Measurements from ENCODE around the gene ZNF763. TPM values are rescaled to one million over a fixed set of nuclear protein-coding genes. Genes with fewer than 3 reads are reported as not detected.
"Not testable (repeated sequence)": the region's sequence is repeated elsewhere in the genome, so short reads cannot be mapped to it uniquely, and the experiment has no call there.

ZNF763 gene
- polyA plus RNA-seq, 3 donors: 1.3 to 2.6 (median 1.7) TPM

DNA sequence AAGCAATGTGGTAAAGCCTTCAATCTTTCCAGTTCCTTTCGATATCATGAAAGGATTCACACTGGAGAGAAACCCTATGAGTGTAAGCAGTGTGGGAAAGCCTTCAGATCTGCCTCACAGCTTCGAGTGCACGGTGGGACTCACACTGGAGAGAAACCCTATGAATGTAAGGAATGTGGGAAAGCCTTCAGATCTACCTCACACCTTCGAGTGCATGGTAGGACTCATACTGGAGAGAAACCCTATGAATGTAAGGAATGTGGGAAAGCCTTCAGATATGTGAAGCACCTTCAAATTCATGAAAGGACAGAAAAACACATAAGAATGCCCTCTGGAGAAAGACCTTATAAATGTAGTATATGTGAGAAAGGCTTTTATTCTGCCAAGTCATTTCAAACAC, 15.6 kb upstream of the ZNF763 start:
- H3K4me3 Mint-ChIP-seq: no peak overlapping the region

DNA sequence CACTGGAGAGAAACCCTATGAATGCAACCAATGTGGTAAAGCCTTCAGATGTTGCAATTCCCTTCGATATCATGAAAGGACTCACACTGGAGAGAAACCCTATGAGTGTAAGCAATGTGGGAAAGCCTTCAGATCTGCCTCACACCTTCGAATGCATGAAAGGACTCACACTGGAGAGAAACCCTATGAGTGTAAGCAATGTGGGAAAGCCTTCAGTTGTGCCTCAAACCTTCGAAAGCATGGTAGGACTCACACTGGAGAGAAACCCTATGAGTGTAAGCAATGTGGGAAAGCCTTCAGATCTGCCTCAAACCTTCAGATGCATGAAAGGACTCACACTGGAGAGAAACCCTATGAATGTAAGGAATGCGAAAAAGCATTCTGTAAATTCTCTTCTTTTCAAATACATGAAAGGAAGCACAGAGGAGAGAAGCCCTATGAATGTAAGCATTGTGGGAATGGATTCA, 15.2 kb upstream of the ZNF763 start:
- H2AFZ ChIP-seq (ENCODE audit: insufficient read depth, low read depth, low read length, poor library complexity, severe bottlenecking); intact Hi-C loops (cut with micrococcal nuclease); H3K4me3 Mint-ChIP-seq; H3K27me3 Mint-ChIP-seq (ENCODE audit: low read depth in 3 of 3); H4K20me1 ChIP-seq (ENCODE audit: insufficient read depth, low read length); H3K27me3 ChIP-seq (ENCODE audit: control insufficient read depth in 2 of 2, insufficient read depth in 2 of 2, low read length in 2 of 2); H3K9ac ChIP-seq (ENCODE audit: insufficient read depth, low read length, poor library complexity, severe bottlenecking); H3K4me1 ChIP-seq (ENCODE audit: control insufficient read depth in 1 of 2, insufficient read depth in 2 of 2, low read length in 2 of 2); H3K4me2 ChIP-seq (replicated peaks; ENCODE audit: extremely low read depth, low read length, poor library complexity, severe bottlenecking); DNase-seq; H3K4me1 Mint-ChIP-seq; H3K27ac Mint-ChIP-seq; H3K27ac ChIP-seq (ENCODE audit: low read depth in 1 of 2, low read length in 2 of 2): not testable (repeated sequence)
- peaks cover 81 to 100% of the 10 kb centered on the region in 2 donors for H3K9me3 ChIP-seq (replicated peaks in 1 of 2; ENCODE audit: control insufficient read depth in 1 of 2, insufficient read depth in 1 of 2, low read length in 2 of 2)
- H3K36me3 Mint-ChIP-seq: peaks cover 53 to 72% of the 10 kb centered on the region in 2 donors
- H3K36me3 ChIP-seq (replicated peaks in 1 of 2; ENCODE audit: control insufficient read depth in 1 of 2, insufficient read depth in 2 of 2, low read length in 2 of 2): peaks cover 46 to 80% of the 10 kb centered on the region in 2 donors
- 100% methylated on average over 2 of the region's 4 CpGs for WGBS (ENCODE audit: insufficient coverage)
- H3K9me3 Mint-ChIP-seq: peaks cover 66 to 98% (median 94%) of the 10 kb centered on the region in 7 donors
- H3K79me2 ChIP-seq (ENCODE audit: insufficient read depth, low read length): peaks cover 21% of the 10 kb centered on the region
- peak overlapping the region in 1 of 3 experiments; percentile 64 for H3K4me3 ChIP-seq (replicated peaks in 1 of 3; ENCODE audit: low read depth in 2 of 3, low read length in 3 of 3)

More for the DNA sequence above, 15.6 kb upstream of the ZNF763 start:
- WGBS (ENCODE audit: insufficient coverage): 100% methylated on average over 1 of the region's 4 CpGs
- Histone ChIP-seq H3K27ac (ENCODE audit: low read depth in 1 of 2, low read length in 2 of 2) (no peak overlapping the region), H4K20me1 (ENCODE audit: insufficient read depth, low read length) (no peaks in the 10 kb centered on the region), H3K4me3 (replicated peaks in 1 of 3; ENCODE audit: low read depth in 2 of 3, low read length in 3 of 3) (peak overlapping the region in 1 of 3 experiments; percentile 64), H3K9me3 (replicated peaks in 1 of 2; ENCODE audit: control insufficient read depth in 1 of 2, insufficient read depth in 1 of 2, low read length in 2 of 2) (peaks cover 81 to 100% of the 10 kb centered on the region in 2 donors), H3K79me2 (ENCODE audit: insufficient read depth, low read length) (peaks cover 25% of the 10 kb centered on the region), H2AFZ (ENCODE audit: insufficient read depth, low read depth, low read length, poor library complexity, severe bottlenecking) (no peak overlapping the region), H3K4me2 (replicated peaks; ENCODE audit: extremely low read depth, low read length, poor library complexity, severe bottlenecking) (no peak overlapping the region), H3K9ac (ENCODE audit: insufficient read depth, low read length, poor library complexity, severe bottlenecking) (no peak overlapping the region), H3K36me3 (replicated peaks in 1 of 2; ENCODE audit: control insufficient read depth in 1 of 2, insufficient read depth in 2 of 2, low read length in 2 of 2) (peaks cover 46 to 84% of the 10 kb centered on the region in 2 donors), H3K4me1 (ENCODE audit: control insufficient read depth in 1 of 2, insufficient read depth in 2 of 2, low read length in 2 of 2) (no peaks in the 10 kb centered on the region), H3K27me3 (ENCODE audit: control insufficient read depth in 2 of 2, insufficient read depth in 2 of 2, low read length in 2 of 2) (no peaks in the 10 kb centered on the region)
- TF ChIP-seq, protein P1, sequence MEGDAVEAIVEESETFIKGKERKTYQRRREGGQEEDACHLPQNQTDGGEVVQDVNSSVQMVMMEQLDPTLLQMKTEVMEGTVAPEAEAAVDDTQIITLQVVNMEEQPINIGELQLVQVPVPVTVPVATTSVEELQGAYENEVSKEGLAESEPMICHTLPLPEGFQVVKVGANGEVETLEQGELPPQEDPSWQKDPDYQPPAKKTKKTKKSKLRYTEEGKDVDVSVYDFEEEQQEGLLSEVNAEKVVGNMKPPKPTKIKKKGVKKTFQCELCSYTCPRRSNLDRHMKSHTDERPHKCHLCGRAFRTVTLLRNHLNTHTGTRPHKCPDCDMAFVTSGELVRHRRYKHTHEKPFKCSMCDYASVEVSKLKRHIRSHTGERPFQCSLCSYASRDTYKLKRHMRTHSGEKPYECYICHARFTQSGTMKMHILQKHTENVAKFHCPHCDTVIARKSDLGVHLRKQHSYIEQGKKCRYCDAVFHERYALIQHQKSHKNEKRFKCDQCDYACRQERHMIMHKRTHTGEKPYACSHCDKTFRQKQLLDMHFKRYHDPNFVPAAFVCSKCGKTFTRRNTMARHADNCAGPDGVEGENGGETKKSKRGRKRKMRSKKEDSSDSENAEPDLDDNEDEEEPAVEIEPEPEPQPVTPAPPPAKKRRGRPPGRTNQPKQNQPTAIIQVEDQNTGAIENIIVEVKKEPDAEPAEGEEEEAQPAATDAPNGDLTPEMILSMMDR (IDR thresholded peaks at IDR 0.05): no peak
- intact Hi-C loops (cut with micrococcal nuclease): no loop called here
- Mint-ChIP-seq H3K4me1 (no peaks in the 10 kb centered on the region), H3K27ac (no peak overlapping the region), H3K9me3 (peaks cover 70 to 98% (median 94%) of the 10 kb centered on the region in 7 donors), H3K36me3 (peaks cover 57 to 76% of the 10 kb centered on the region in 2 donors), H3K27me3 (ENCODE audit: low read depth in 3 of 3) (peaks cover 0 to 1% (median 0%) of the 10 kb centered on the region in 3 donors)
- no peak for DNase-seq

Measured in CD14-positive monocyte (primary cell).